A673 (cell line): ENCODE measurements around the gene FBRS. TPM values are rescaled to one million over a fixed set of nuclear protein-coding genes. Genes with fewer than 3 reads are reported as not detected.
A peak's percentile ranks its signal among the peaks of the same experiment; 100 is the strongest.

Experiments used
- Bru-seq: library from RNA; stranded (reverse); fragments of 400-500 nt; gene quantifications from one replicate; lab custom pipeline; 2021; lab: Mats Ljungman, UMichigan
- BruChase-seq, 2 experiments: library from RNA; stranded (reverse); fragments of 400-500 nt; gene quantifications; one replicate each; lab custom pipeline; 2021; lab: Mats Ljungman, UMichigan
- BruUV-seq: library from RNA; stranded (reverse); fragments of 400-500 nt; replicated peaks from 2 replicates; lab custom pipeline; 2021; lab: Mats Ljungman, UMichigan
- CTCF ChIA-PET: fragments of 300-600 bp; sonication (Branson Sonifier 250); formaldehyde crosslinking; loops from one replicate; lab custom pipeline; 2022; ENCODE audit warnings: antibody characterized with exemption; lab: Charles Lee
- POLR2A ChIA-PET: fragments of 300-600 bp; sonication (Branson Sonifier 250); formaldehyde crosslinking; loops from one replicate; lab custom pipeline; 2022; ENCODE audit warnings: antibody characterized with exemption; ENCODE audit not compliant: low non-redundant PET; lab: Charles Lee
- DNase-seq: peaks from one replicate; pipeline ENCODE4 v3.0.0-alpha.2; 2015; ENCODE audit warnings: low spot score
- H3K27ac ChIP-seq: fragments of 200-600 bp; sonication (generic); 2 replicates; pipeline ENCODE4 v1.5.1; 2016; ENCODE audit warnings: mixed run types, low read depth, mild to moderate bottlenecking, mixed read lengths, antibody characterized with exemption, low read length; ENCODE audit not compliant: poor library complexity, severe bottlenecking
- H3K27me3 ChIP-seq: fragments of 200-600 bp; sonication (generic); replicated peaks from 2 replicates; pipeline ENCODE4 v1.6.1; 2017; ENCODE audit warnings: mixed run types, low read depth, mild to moderate bottlenecking, mixed read lengths, antibody characterized with exemption, low read length; ENCODE audit not compliant: insufficient read depth, poor library complexity
- H3K36me3 ChIP-seq: fragments of 200-600 bp; sonication (generic); 2 replicates; pipeline ENCODE4 v1.6.1; 2016; ENCODE audit warnings: mixed run types, mild to moderate bottlenecking, mixed read lengths, antibody characterized with exemption, low read length; ENCODE audit not compliant: insufficient read depth, poor library complexity, severe bottlenecking
- H3K4me1 ChIP-seq: fragments of 200-600 bp; sonication (generic); 2 replicates; pipeline ENCODE4 v1.6.1; 2017; ENCODE audit warnings: mixed run types, mild to moderate bottlenecking, mixed read lengths, antibody characterized with exemption, low read length; ENCODE audit not compliant: insufficient read depth, poor library complexity, severe bottlenecking
- H3K4me3 ChIP-seq: fragments of 200-600 bp; sonication (generic); 2 replicates; pipeline ENCODE4 v1.5.1; 2016; ENCODE audit warnings: low read depth, mixed run types, mild to moderate bottlenecking, mixed read lengths, low read length; ENCODE audit not compliant: poor library complexity, severe bottlenecking
- H3K9me3 ChIP-seq: fragments of 200-600 bp; sonication (generic); 2 replicates; pipeline ENCODE4 v1.6.1; 2016; ENCODE audit warnings: mixed run types, low read depth, mild to moderate bottlenecking, mixed read lengths, antibody characterized with exemption, low read length; ENCODE audit not compliant: poor library complexity, severe bottlenecking
- EZH2 ChIP-seq: fragments of 200-600 bp; sonication (generic); IDR thresholded peaks from 2 replicates; pipeline ENCODE4 v1.6.1; 2017; ENCODE audit warnings: borderline replicate concordance, low read depth, mild to moderate bottlenecking, mixed read lengths, antibody characterized with exemption, low read length; ENCODE audit not compliant: poor library complexity, severe bottlenecking
- intact Hi-C: fragments of 100-400 bp; cut with micrococcal nuclease; formaldehyde crosslinking; loops from one replicate; pipeline ENCODE4 v1.10.0; 2022; ENCODE audit not compliant: unreplicated experiment
- long read RNA-seq: library from polyadenylated mRNA; stranded (forward); transcript quantifications from one replicate; pipeline ENCODE4 v2.0.0, GENCODE V29; 2022
- total RNA-seq: library from RNA; stranded (reverse); gene quantifications from 2 replicates; pipeline ENCODE4 v1.2.3, GENCODE V29; 2021
- TF ChIP-seq, protein P1 (sequence below): fragments of 300-800, 200-600 bp; sonication (generic); conservative IDR thresholded peaks from 2 replicates; pipeline ENCODE4 v1.5.1; 2017; ENCODE audit warnings: low read depth, mild to moderate bottlenecking, antibody characterized with exemption, low read length, moderate library complexity, mixed read lengths

FBRS gene
- 71.2 and 79.9 TPM in 2 replicates for total RNA-seq
- Bru-seq, nascent RNA, result percentile 67 among the genes with signal in this experiment
- percentile 83 among the genes with signal in this experiment for BruChase-seq, experiment 1, labeled RNA remaining after a 2-hour chase
- percentile 91 among the genes with signal in this experiment for BruChase-seq, experiment 2, labeled RNA remaining after a 6-hour chase
- long read RNA-seq, full-length matches to known transcripts, result 10 of 40 reads
- long read RNA-seq, partial matches to known transcripts, result 10 of 40 reads
- long read RNA-seq, other reads (novel, unspliced or antisense), result 20 of 40 reads

- H3K4me1 ChIP-seq, result peaks cover 19% of the 10 kb centered on the region
- no peaks in the 10 kb centered on the region for H3K27me3 ChIP-seq
- peak within 1 kb of the TSS; percentile 99 for H3K27ac ChIP-seq
- peak within 1 kb of the TSS; percentile 81 for H3K4me3 ChIP-seq
- CTCF ChIA-PET, result no interaction called here
- TF ChIP-seq, protein P1, sequence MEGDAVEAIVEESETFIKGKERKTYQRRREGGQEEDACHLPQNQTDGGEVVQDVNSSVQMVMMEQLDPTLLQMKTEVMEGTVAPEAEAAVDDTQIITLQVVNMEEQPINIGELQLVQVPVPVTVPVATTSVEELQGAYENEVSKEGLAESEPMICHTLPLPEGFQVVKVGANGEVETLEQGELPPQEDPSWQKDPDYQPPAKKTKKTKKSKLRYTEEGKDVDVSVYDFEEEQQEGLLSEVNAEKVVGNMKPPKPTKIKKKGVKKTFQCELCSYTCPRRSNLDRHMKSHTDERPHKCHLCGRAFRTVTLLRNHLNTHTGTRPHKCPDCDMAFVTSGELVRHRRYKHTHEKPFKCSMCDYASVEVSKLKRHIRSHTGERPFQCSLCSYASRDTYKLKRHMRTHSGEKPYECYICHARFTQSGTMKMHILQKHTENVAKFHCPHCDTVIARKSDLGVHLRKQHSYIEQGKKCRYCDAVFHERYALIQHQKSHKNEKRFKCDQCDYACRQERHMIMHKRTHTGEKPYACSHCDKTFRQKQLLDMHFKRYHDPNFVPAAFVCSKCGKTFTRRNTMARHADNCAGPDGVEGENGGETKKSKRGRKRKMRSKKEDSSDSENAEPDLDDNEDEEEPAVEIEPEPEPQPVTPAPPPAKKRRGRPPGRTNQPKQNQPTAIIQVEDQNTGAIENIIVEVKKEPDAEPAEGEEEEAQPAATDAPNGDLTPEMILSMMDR, result peak; percentile 94
- TF ChIP-seq EZH2, result no peak
- DNase-seq, result peak; percentile 100
- POLR2A ChIA-PET, result interaction anchor here (0.7 kb wide), 1 partner anchor 277 kb away, joined by 3 read pairs; no protein-coding TSS in a partner anchor
- intact Hi-C loops, result loop anchor here (1.0 to 2.0 kb wide), 3 partner anchors 8 to 131 kb away; partner anchors contain the start of genes PRR14 and SRCAP
- H3K9me3 ChIP-seq, result no peaks in the 10 kb centered on the region
- peaks cover 48% of the 10 kb centered on the region for H3K36me3 ChIP-seq
- no TSS peak for BruUV-seq
Measured at GRCh38 chr16:30657866-30658730, at the start of gene FBRS. Gene FBRS (plus strand): TSS chr16:30658431. CDS start chr16:30659519, 1,088 bp downstream.

DNA sequence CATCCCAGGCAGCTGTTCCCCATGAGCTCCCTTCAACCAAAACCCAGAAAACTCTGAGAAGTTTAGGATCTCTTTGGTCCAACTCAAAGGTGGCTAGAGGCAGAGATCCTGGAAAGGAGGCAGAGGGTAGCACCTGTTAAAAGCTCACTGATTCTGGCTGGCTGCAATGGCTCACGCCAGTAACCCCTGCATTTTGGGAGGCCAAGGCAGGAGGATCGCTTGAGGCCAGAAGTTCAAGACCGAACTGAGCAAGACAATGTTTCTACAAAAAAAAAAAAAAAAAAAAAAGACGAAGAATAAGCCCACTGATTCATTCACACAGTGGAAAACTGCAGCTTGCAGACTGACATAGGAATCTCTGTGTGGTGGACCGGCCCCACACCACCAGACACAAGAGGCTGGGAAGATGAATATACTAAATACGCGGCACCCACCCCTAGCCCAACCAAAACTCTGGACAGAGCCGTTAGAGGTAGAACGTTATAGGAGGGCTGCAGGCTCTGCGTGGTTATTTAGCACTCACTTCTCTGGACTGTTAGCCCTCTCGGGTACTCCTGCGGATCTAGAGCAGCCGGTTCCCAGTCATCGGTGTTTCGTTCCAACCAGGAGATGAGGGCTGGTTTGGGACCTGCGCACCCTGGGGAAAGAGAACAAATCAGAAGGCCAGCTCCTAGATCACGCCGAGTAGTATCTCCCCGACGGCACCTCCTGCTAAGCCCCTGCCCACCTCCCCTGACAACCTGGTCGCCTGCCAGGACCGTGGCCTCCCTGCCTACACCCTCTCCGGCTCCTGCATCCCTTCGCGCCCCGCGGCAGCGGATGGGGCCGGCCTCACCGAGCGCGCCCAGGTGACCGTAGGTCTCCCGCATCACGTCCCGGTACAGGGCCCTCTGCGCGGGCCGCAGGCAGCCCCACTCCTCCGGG, 49.0 kb upstream of the FBRS start:
- no TSS peak for BruUV-seq
- Histone ChIP-seq H3K27me3 (no peaks in the 10 kb centered on the region), H3K9me3 (no peaks in the 10 kb centered on the region), H3K27ac (peak overlapping the region; percentile 97), H3K4me1 (peaks cover 4% of the 10 kb centered on the region), H3K36me3 (peaks cover 36% of the 10 kb centered on the region), H3K4me3 (peak overlapping the region; percentile 86)
- TF ChIP-seq EZH2, result no peak
- TF ChIP-seq, protein P1, result no peak
- ChIA-PET CTCF (interaction anchor here (0.7 to 1.5 kb wide), 3 partner anchors 11 to 208 kb away, joined by 3 to 7 read pairs (median 5); no protein-coding TSS in a partner anchor), POLR2A (interaction anchor here (0.6 kb wide), 1 partner anchor 299 kb away, joined by 7 read pairs; no protein-coding TSS in a partner anchor)
- intact Hi-C loops, result no loop called here
- DNase-seq, result peak; percentile 45
